HUES64 (cell line): ENCODE measurements around the gene RUSC1.
"Not testable (repeated sequence)": the region's sequence is repeated elsewhere in the genome, so short reads cannot be mapped to it uniquely, and the experiment has no call there.

Experiments used
- H3K27ac ChIP-seq: 2 replicates; pipeline ENCODE4 v1.7.0; 2013; ENCODE audit warnings: low read depth, low read length, inconsistent platforms
- H3K27me3 ChIP-seq: 2 replicates; pipeline ENCODE4 v1.6.1; 2013; ENCODE audit warnings: mild to moderate bottlenecking, low read length; ENCODE audit not compliant: insufficient read depth
- H3K36me3 ChIP-seq: 2 replicates; pipeline ENCODE4 v1.6.1; 2013; ENCODE audit warnings: mild to moderate bottlenecking, low read length; ENCODE audit not compliant: insufficient read depth
- H3K4me1 ChIP-seq: 2 replicates; pipeline ENCODE4 v1.6.1; 2013; ENCODE audit warnings: mild to moderate bottlenecking, low read length, moderate library complexity; ENCODE audit not compliant: insufficient read depth
- H3K4me3 ChIP-seq: 2 replicates; pipeline ENCODE4 v1.5.1; 2013; ENCODE audit warnings: mild to moderate bottlenecking, low read length, moderate library complexity
- H3K9ac ChIP-seq: 2 replicates; pipeline ENCODE4 v1.6.1; 2013; ENCODE audit warnings: mild to moderate bottlenecking, low read depth, low read length
- H3K9me3 ChIP-seq: 2 replicates; pipeline ENCODE4 v1.6.1; 2013; ENCODE audit warnings: low read depth, low read length; ENCODE audit not compliant: insufficient read depth
- WGBS: fragments of 150-250, 120-280 bp; methylation state at CpG from one replicate; pipeline ENCODE4 v1.1.7; 2013; ENCODE audit warnings: missing lambda C conversion rate; 5-methylcytosine and 5-hydroxymethylcytosine counted together

The RUSC1 gene

DNA sequence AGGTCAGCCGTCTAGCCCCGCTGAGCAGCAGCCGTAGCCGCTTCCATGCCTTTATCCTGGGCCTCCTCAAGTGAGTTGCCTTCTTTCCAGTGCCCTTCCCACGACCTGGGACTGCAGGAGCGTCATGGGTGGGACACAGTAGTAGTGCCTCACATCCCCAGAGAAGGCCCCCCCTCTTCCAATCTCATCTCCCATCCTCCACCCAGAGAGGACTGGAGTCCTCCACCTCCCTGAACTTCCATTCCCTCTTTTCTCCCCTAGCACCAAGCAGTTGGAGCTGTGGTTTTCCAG is 4.9 kb downstream of the RUSC1 start:
- Histone ChIP-seq H3K27me3 (peaks cover 10% of the 10 kb centered on the region; the same call in 1 of the 2 replicates), H3K4me1 (peaks cover 11% of the 10 kb centered on the region; the same call in 1 of the 2 replicates), H3K36me3 (peaks cover 42% of the 10 kb centered on the region), H3K27ac (no peak overlapping the region; the same call in 1 of the 2 replicates), H3K4me3 (peak overlapping the region; percentile 90), H3K9ac (peak overlapping the region; percentile 71), H3K9me3 (no peaks in the 10 kb centered on the region)
- 63% methylated on average over 6 of the region's 6 CpGs for WGBS

- Histone ChIP-seq H3K36me3 (peaks cover 47% of the 10 kb centered on the region), H3K4me3 (peak overlapping the region; percentile 90; the same call in 1 of the 2 replicates), H3K27ac (no peak overlapping the region), H3K27me3 (peaks cover 10% of the 10 kb centered on the region; the same call in 1 of the 2 replicates), H3K4me1 (peaks cover 11% of the 10 kb centered on the region; the same call in 1 of the 2 replicates), H3K9me3 (no peaks in the 10 kb centered on the region), H3K9ac (no peak overlapping the region)
- 88% methylated on average over 6 of the region's 6 CpGs for WGBS
Observed at GRCh38 chr1:155326020-155326526, 5.4 kb downstream of the RUSC1 start.

GRCh38 chr1:155326631-155327037 is 5.9 kb downstream of the RUSC1 start:
- WGBS: 95% methylated on average over 7 of the region's 7 CpGs
- H3K27ac ChIP-seq: no peak overlapping the region

GRCh38 chr1:155327981-155328380 is 7.3 kb downstream of the RUSC1 start:
- Histone ChIP-seq H3K27ac (no peak overlapping the region), H3K36me3 (peaks cover 52% of the 10 kb centered on the region), H3K27me3 (no peaks in the 10 kb centered on the region), H3K4me3 (no peak overlapping the region), H3K4me1 (no peaks in the 10 kb centered on the region), H3K9ac (no peak overlapping the region), H3K9me3 (no peaks in the 10 kb centered on the region)
- 96% methylated on average over 4 of the region's 4 CpGs for WGBS

More at GRCh38 chr1:155326631-155327037, 5.9 kb downstream of the RUSC1 start:
- H3K27me3 ChIP-seq: peaks cover 5% of the 10 kb centered on the region; the same call in 1 of the 2 replicates
- H3K9me3 ChIP-seq: no peaks in the 10 kb centered on the region
- no peak overlapping the region for H3K4me3 ChIP-seq
- peaks cover 9% of the 10 kb centered on the region; the same call in 1 of the 2 replicates for H3K4me1 ChIP-seq
- H3K9ac ChIP-seq: no peak overlapping the region
- peaks cover 52% of the 10 kb centered on the region for H3K36me3 ChIP-seq

GRCh38 chr1:155328856-155329255 is 8.2 kb downstream of the RUSC1 start:
- H3K36me3 ChIP-seq: peaks cover 55% of the 10 kb centered on the region
- H3K4me3 ChIP-seq, H3K27ac ChIP-seq, H3K9me3 ChIP-seq, H3K27me3 ChIP-seq, H3K9ac ChIP-seq, H3K4me1 ChIP-seq: not testable (repeated sequence)
- 98% methylated on average over 7 of the region's 7 CpGs for WGBS

DNA sequence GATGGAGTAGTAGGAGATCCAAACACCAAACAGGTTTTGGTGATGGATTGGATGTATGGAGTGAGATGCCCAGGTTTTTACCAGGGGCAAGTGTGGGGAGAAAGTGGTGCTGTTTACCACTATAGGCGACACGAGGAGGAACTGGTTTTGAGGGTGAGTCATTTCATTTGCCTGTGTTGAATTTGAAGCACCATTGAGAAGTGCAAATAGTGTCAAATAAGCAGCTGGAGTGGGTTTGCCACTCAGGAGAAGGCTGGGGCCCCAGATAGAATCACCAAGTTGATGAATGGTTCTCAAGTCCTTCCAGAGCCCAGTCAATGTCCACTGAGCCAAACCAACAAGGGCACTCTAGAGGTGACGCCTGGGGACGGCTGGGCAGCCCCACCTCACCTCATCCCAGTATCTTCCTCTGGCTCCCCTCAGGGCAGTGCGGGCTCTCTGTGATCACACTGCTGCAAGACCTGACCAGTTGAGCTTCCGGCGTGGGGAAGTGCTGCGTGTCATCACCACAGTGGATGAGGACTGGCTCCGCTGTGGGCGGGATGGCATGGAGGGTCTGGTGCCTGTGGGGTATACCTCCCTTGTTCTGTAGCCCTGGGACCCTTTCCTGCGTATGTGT is 9.4 kb downstream of the RUSC1 start:
- Histone ChIP-seq H3K9me3 (no peaks in the 10 kb centered on the region), H3K36me3 (peaks cover 61% of the 10 kb centered on the region), H3K4me3 (no peak overlapping the region), H3K27me3 (no peaks in the 10 kb centered on the region), H3K4me1 (no peaks in the 10 kb centered on the region), H3K27ac (no peak overlapping the region), H3K9ac (no peak overlapping the region)
- WGBS: 95% methylated on average over 11 of the region's 11 CpGs

GRCh38 chr1:155334962-155335361 is 14.3 kb downstream of the RUSC1 start:
- Histone ChIP-seq H3K9ac (no peak overlapping the region), H3K27ac (no peak overlapping the region), H3K36me3 (peaks cover 73% of the 10 kb centered on the region), H3K4me1 (no peaks in the 10 kb centered on the region), H3K9me3 (no peaks in the 10 kb centered on the region), H3K27me3 (no peaks in the 10 kb centered on the region), H3K4me3 (no peak overlapping the region)
- 95% methylated on average over 1 of the region's 1 CpG for WGBS

DNA sequence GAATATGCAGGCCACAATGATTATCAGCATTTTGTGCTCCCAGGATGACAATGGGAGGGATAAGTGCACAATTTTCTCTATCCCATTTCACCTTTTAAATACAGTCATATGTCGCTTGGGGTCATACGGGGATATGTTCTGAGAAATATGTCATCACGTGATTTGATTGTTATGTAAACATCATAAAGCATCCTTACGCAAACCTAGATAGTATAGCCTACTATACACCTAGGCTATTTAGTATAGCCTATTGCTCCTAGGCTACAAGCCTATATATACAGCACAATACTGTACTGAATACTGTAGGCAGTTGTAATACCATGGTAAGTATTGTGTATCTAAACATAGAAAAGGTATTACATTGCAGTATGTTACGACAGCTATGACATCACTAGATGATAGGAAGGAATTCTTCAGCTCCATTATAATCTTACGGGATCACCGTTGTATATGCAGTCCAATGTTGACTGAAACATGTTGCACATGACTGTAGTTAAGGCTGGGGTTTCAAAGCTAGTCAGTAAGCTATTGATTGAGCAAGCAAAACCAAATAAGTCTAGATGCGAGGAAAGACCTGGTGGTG is 18.9 kb downstream of the RUSC1 start:
- Histone ChIP-seq H3K9me3 (no peaks in the 10 kb centered on the region), H3K4me3 (no peak overlapping the region), H3K36me3 (peaks cover 95% of the 10 kb centered on the region), H3K27ac (no peak overlapping the region), H3K9ac (no peak overlapping the region), H3K4me1 (no peaks in the 10 kb centered on the region), H3K27me3 (no peaks in the 10 kb centered on the region)
- WGBS: 98% methylated on average over 8 of the region's 8 CpGs

- no peak overlapping the region for H3K4me3 ChIP-seq
- no peaks in the 10 kb centered on the region for H3K9me3 ChIP-seq
- no peaks in the 10 kb centered on the region for H3K27me3 ChIP-seq
- H3K27ac ChIP-seq: no peak overlapping the region
- H3K36me3 ChIP-seq: peaks cover 85% of the 10 kb centered on the region
- 94% methylated on average over 3 of the region's 3 CpGs for WGBS
- H3K9ac ChIP-seq: no peak overlapping the region
- no peaks in the 10 kb centered on the region for H3K4me1 ChIP-seq
Observed at GRCh38 chr1:155342842-155343241, 22.1 kb downstream of the RUSC1 start.

- Histone ChIP-seq H3K27me3 (no peaks in the 10 kb centered on the region), H3K4me1 (no peaks in the 10 kb centered on the region), H3K4me3 (no peak overlapping the region), H3K27ac (no peak overlapping the region), H3K9me3 (no peaks in the 10 kb centered on the region), H3K9ac (no peak overlapping the region), H3K36me3 (peaks cover 79% of the 10 kb centered on the region)
- 98% methylated on average over 6 of the region's 6 CpGs for WGBS
Observed at GRCh38 chr1:155352631-155353030, 31.9 kb downstream of the RUSC1 start.

DNA sequence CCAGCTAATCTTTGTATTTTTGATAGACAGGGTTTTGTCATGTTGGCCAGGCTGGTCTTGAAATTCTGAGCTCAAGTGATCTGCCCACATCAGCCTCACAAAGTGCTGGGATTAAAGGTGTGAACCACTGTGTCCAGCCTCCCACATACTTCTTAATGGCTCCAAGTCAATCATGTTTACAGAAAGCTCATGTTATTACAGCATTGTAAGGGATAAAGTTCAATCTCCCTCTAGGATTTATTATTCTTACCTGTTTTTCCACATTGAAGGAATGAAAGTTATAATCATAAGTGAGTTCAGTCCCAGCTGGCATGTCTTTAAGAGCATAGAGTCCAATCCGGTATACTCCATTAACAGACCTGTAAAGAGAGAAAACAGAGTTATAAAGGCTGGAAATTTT is 39.4 kb downstream of the RUSC1 start:
- Histone ChIP-seq H3K27ac (no peak overlapping the region), H3K27me3 (no peaks in the 10 kb centered on the region), H3K9ac (no peak overlapping the region), H3K4me3 (no peak overlapping the region), H3K4me1 (no peaks in the 10 kb centered on the region), H3K36me3 (peaks cover 42% of the 10 kb centered on the region), H3K9me3 (no peaks in the 10 kb centered on the region)
- WGBS: 92% methylated on average over 1 of the region's 1 CpG
